K562 (cell line): ENCODE results near the gene TF. TPM values are rescaled to one million over a fixed set of nuclear protein-coding genes. Genes with fewer than 3 reads are reported as not detected.

Source experiments
- ARID2 ChIP-seq: fragments of 450-650 bp; IDR thresholded peaks from 2 replicates; pipeline ENCODE4 v1.6.1; 2017; ENCODE audit warnings: antibody characterized with exemption, mild to moderate bottlenecking
- ASH1L ChIP-seq: fragments of 450-650 bp; IDR thresholded peaks from 2 replicates; pipeline ENCODE4 v1.6.1; 2018; ENCODE audit warnings: borderline replicate concordance, mild to moderate bottlenecking, low read depth; ENCODE audit not compliant: partially characterized antibody
- BRD9 ChIP-seq: fragments of 450-650 bp; IDR thresholded peaks from 2 replicates; pipeline ENCODE4 v1.6.1; 2018; ENCODE audit warnings: low read depth; ENCODE audit not compliant: partially characterized antibody
- CBFA2T3 ChIP-seq: fragments of 450-650 bp; IDR thresholded peaks from 2 replicates; pipeline ENCODE4 v1.6.1; 2017
- CTBP1 ChIP-seq: fragments of 450-650 bp; IDR thresholded peaks from 2 replicates; pipeline ENCODE4 v1.6.1; 2016; ENCODE audit warnings: borderline replicate concordance
- CXXC5 ChIP-seq: fragments of 250-450 bp; sonication (Bioruptor Pico); IDR thresholded peaks from 2 replicates; pipeline ENCODE4 v1.8.0; 2022; ENCODE audit warnings: inconsistent platforms, mild to moderate bottlenecking, moderate library complexity
- ELF4 ChIP-seq: fragments of 450-650 bp; formaldehyde crosslinking; IDR thresholded peaks from 2 replicates; pipeline ENCODE4 v1.4.0; 2022; ENCODE audit warnings: missing genetic modification characterization
- HDAC6 ChIP-seq: IDR thresholded peaks from 2 replicates; pipeline ENCODE4 v1.6.1; 2012; ENCODE audit warnings: low read depth, mild to moderate bottlenecking, control low read depth, inconsistent platforms, low read length, moderate library complexity
- HES1 ChIP-seq: fragments of 450-650 bp; IDR thresholded peaks from 2 replicates; pipeline ENCODE4 v1.6.1; 2016; ENCODE audit warnings: low read depth, mild to moderate bottlenecking, moderate library complexity
- ILK ChIP-seq: fragments of 450-650 bp; IDR thresholded peaks from 2 replicates; pipeline ENCODE4 v1.6.1; 2016; ENCODE audit warnings: missing genetic modification characterization, low read depth, mild to moderate bottlenecking, missing compliant biosample characterization, moderate library complexity, borderline replicate concordance
- JUND ChIP-seq, 2 experiments: IDR thresholded peaks; 2 replicates in 1 of 2; 3 replicates in 1 of 2; pipeline ENCODE4 v1.6.1; 2011; ENCODE audit warnings: borderline replicate concordance in 2 of 2, low read depth in 2 of 2, low read length in 2 of 2, improper control_type of control experiment in 1 of 2, missing biosample characterization in 1 of 2, missing genetic modification characterization in 1 of 2, missing genetic modification reagents in 1 of 2
- KLF10 ChIP-seq: fragments of 250-450 bp; sonication (Bioruptor Pico); IDR thresholded peaks from 2 replicates; pipeline ENCODE4 v1.6.1; 2021; ENCODE audit warnings: matching md5 sums
- MBD2 ChIP-seq: sonication (generic); IDR thresholded peaks from 2 replicates; pipeline ENCODE4 v1.6.1; 2016; ENCODE audit warnings: low read depth, borderline replicate concordance
- NCOA2 ChIP-seq, 2 experiments: fragments of 450-650 bp; IDR thresholded peaks; 2 replicates each; pipeline ENCODE4 v1.6.1; 2018; ENCODE audit warnings: mild to moderate bottlenecking in 2 of 2, moderate library complexity in 1 of 2; ENCODE audit not compliant: partially characterized antibody in 2 of 2
- NEUROD1 ChIP-seq: fragments of 150-350 bp; IDR thresholded peaks from 2 replicates; pipeline ENCODE4 v1.6.1; 2014; ENCODE audit warnings: borderline replicate concordance, low read length, low read depth; ENCODE audit not compliant: partially characterized antibody
- NFIC ChIP-seq: fragments of 450-650 bp; IDR thresholded peaks from 2 replicates; pipeline ENCODE4 v1.6.1; 2017; ENCODE audit warnings: mild to moderate bottlenecking, inconsistent platforms
- PHB ChIP-seq: fragments of 250-450 bp; sonication (Bioruptor Pico); IDR thresholded peaks from 2 replicates; pipeline ENCODE4 v1.5.0; 2021
- RUNX1 ChIP-seq: sonication (generic); IDR thresholded peaks from 2 replicates; pipeline ENCODE4 v1.6.1; 2016; ENCODE audit warnings: antibody characterized with exemption, low read depth
- TBL1XR1 ChIP-seq, 2 experiments: IDR thresholded peaks; 2 replicates each; pipeline ENCODE4 v1.6.1; 2012; ENCODE audit warnings: improper control_type of control experiment in 2 of 2, low read length in 2 of 2, mild to moderate bottlenecking in 1 of 2
- TRIM24 ChIP-seq, 2 experiments: fragments of 450-650 bp; IDR thresholded peaks; 2 replicates each; pipeline ENCODE4 v1.6.1; 2016
- VEZF1 ChIP-seq: fragments of 200-800 bp; sonication (Bioruptor generic); IDR thresholded peaks from 2 replicates; pipeline ENCODE4 v1.6.1; 2017; ENCODE audit warnings: missing genetic modification characterization, missing compliant biosample characterization
- ZEB2 ChIP-seq: fragments of 450-650 bp; IDR thresholded peaks from 2 replicates; pipeline ENCODE4 v1.6.1; 2016
- ZFP30 ChIP-seq: fragments of 250-450 bp; sonication (Bioruptor Pico); IDR thresholded peaks from 2 replicates; pipeline ENCODE4 v1.8.0; 2022; ENCODE audit warnings: moderate library complexity, mild to moderate bottlenecking, inconsistent platforms, borderline replicate concordance
- ZFX ChIP-seq: sonication (generic); formaldehyde crosslinking; IDR thresholded peaks from 2 replicates; pipeline ENCODE4 v1.8.0; 2022; ENCODE audit warnings: mild to moderate bottlenecking, missing genetic modification reagents, moderate library complexity
- ZNF23 ChIP-seq: fragments of 250-450 bp; sonication (Bioruptor Pico); IDR thresholded peaks from 2 replicates; pipeline ENCODE4 v1.4.0; 2020; ENCODE audit warnings: mild to moderate bottlenecking
- ZNF239 ChIP-seq: fragments of 250-450 bp; sonication (Bioruptor Pico); IDR thresholded peaks from 2 replicates; pipeline ENCODE4 v1.4.0; 2020; ENCODE audit warnings: mild to moderate bottlenecking
- ZNF3 ChIP-seq: fragments of 250-450 bp; sonication (Bioruptor Pico); IDR thresholded peaks from 2 replicates; pipeline ENCODE4 v1.5.0; 2021; ENCODE audit warnings: mild to moderate bottlenecking, moderate library complexity
- ZNF384 ChIP-seq: IDR thresholded peaks from 2 replicates; pipeline ENCODE4 v1.6.1; 2012; ENCODE audit warnings: low read depth, low read length, improper control_type of control experiment
- ZNF395 ChIP-seq: fragments of 200-800 bp; sonication (Bioruptor generic); IDR thresholded peaks from 2 replicates; pipeline ENCODE4 v1.6.1; 2017; ENCODE audit warnings: missing genetic modification characterization, missing compliant biosample characterization
- polyA plus RNA-seq, 8 experiments: library from polyadenylated mRNA; depleted of rRNA in 4 of 8; stranded (reverse) in 5 of 8; unstranded in 3 of 8; fragments of >200 nt; fragmentation: Nextera tagmentation in 2 of 8; fragmentation: Illumina TruSeq in 1 of 8; extraction: Ambion mirVana in 2 of 8; extraction: Trizol in 1 of 8; gene quantifications; 2 replicates each; pipeline versions ENCODE4 v1.2.1 to v1.2.3, GENCODE V29; 2011 to 2014; ENCODE audit warnings: inconsistent platforms in 1 of 8, missing spikeins in 1 of 8
- total RNA-seq, 7 experiments: library from RNA; depleted of rRNA in 6 of 7; stranded (reverse); fragments of >200 nt in 6 of 7; fragmentation: Illumina TruSeq in 2 of 7; extraction: Trizol in 2 of 7; gene quantifications; 2 replicates each; pipeline versions ENCODE4 v1.2.1 to v1.2.3, GENCODE V29; 2011 to 2021; ENCODE audit warnings: low replicate concordance in 1 of 7

The TF gene
- total and polyA plus RNA-seq, 9 of the 15 experiments (the other 6 are each of a cell fraction or from before 2014, with no cell fraction given), result 0.09 to 9.2 (median 3.1) TPM

- no peak for TF ChIP-seq HDAC6
- TF ChIP-seq NEUROD1, result peak; percentile 55
- peak; percentile 61; the same call in 1 of the 2 replicates for TF ChIP-seq ZNF395 (CRISPR knock-in tag)
- TF ChIP-seq JUND (IDR thresholded peaks at IDR 0.05; ENCODE audit: borderline replicate concordance, low read depth, low read length), result peak; percentile 63; the same call in 1 of the 2 replicates
- TF ChIP-seq JUND (tag; IDR thresholded peaks at IDR 0.05; ENCODE audit: borderline replicate concordance, low read depth, low read length), result peak; percentile 22; the same call in 1 of the 3 replicates
- TF ChIP-seq ZEB2, result peak; percentile 44; the same call in 1 of the 2 replicates
- no peak for TF ChIP-seq ASH1L
- TF ChIP-seq ZFP30 (CRISPR knock-in tag), result no peak
- TF ChIP-seq ZNF239 (CRISPR knock-in tag), result no peak
- TF ChIP-seq VEZF1, result 0 out of 2 replicates have a peak, but pooled peaks have one; percentile 27
- TF ChIP-seq CBFA2T3, result peak; percentile 98
- no peak for TF ChIP-seq KLF10 (CRISPR knock-in tag)
- TF ChIP-seq TBL1XR1 (IDR thresholded peaks at IDR 0.05; ENCODE audit: low read length in 2 of 2), result peak in 1 of 2 experiments; percentile 87; a peak in 2 of 4 replicates
- no peak for TF ChIP-seq ARID2
- peak; percentile 54 for TF ChIP-seq CXXC5
- no peak for TF ChIP-seq ZNF3 (CRISPR knock-in tag)
- TF ChIP-seq ZNF23 (CRISPR knock-in tag), result no peak
- TF ChIP-seq ZNF384, result no peak
- peak; percentile 85; the same call in 1 of the 2 replicates for TF ChIP-seq RUNX1
- peak in 1 of 2 experiments; percentile 19 for TF ChIP-seq NCOA2 (IDR thresholded peaks at IDR 0.05; ENCODE audit: partially characterized antibody in 2 of 2)
- peak; percentile 68; the same call in 1 of the 2 replicates for TF ChIP-seq HES1
- TF ChIP-seq NFIC, result peak; percentile 93
- TF ChIP-seq ZFX, result 0 out of 2 replicates have a peak, but pooled peaks have one; percentile 40
- TF ChIP-seq ELF4 (CRISPR knock-in tag), result no peak
- no peak for TF ChIP-seq ILK (tag)
- no peak for TF ChIP-seq PHB
- TF ChIP-seq CTBP1, result peak; percentile 85; the same call in 1 of the 2 replicates
- peak; percentile 88 to 90 for TF ChIP-seq TRIM24 (IDR thresholded peaks at IDR 0.05)
- TF ChIP-seq MBD2, result peak; percentile 49; the same call in 1 of the 2 replicates
- TF ChIP-seq BRD9, result no peak
Measured at GRCh38 chr3:133753779-133754164, 7.6 kb downstream of the TF start (continued).
